GM12878 (cell line): Measurements from ENCODE around the gene ESPL1. TPM values are rescaled to one million over a fixed set of nuclear protein-coding genes. Genes with fewer than 3 reads are reported as not detected.

Source experiments
- ATAC-seq: fragments of 200-7000 bp; cut with Tn5 transposase; 3 replicates; pipeline ENCODE4 v1.9.1; 2020; ENCODE audit warnings: mild to moderate bottlenecking, moderate library complexity
- BruUV-seq: library from RNA; stranded (reverse); fragments of 400-500 nt; replicated peaks from 2 replicates; lab custom pipeline; 2021; lab: Mats Ljungman, UMichigan
- CTCF ChIA-PET: fragments of 300-600 bp; sonication (Branson Sonifier 250); formaldehyde crosslinking; extraction: SDS; loops from one replicate; lab custom pipeline; 2021; ENCODE audit warnings: inconsistent platforms; lab: Yijun Ruan, JAX
- POLR2A ChIA-PET: fragments of 350-600 bp; formaldehyde crosslinking; extraction: SDS; loops from one replicate; lab custom pipeline; 2021; ENCODE audit warnings: inconsistent platforms; lab: Charles Lee
- RAD21 ChIA-PET: fragments of 300-600 bp; sonication (Branson Sonifier 250); formaldehyde crosslinking; loops from one replicate; lab custom pipeline; 2023; ENCODE audit warnings: antibody characterized with exemption; ENCODE audit not compliant: unreplicated experiment; lab: Charles Lee
- SMC1A ChIA-PET: fragments of 300-600 bp; sonication (Branson Sonifier 250); formaldehyde crosslinking; loops from one replicate; lab custom pipeline; 2023; ENCODE audit not compliant: unreplicated experiment, uncharacterized antibody; lab: Charles Lee
- DNase-seq: peaks from one replicate; pipeline ENCODE4 v3.0.0-alpha.2; 2011; ENCODE audit warnings: low read depth, low spot score
- FAIRE-seq: peaks from 3 replicates; lab custom pipeline; 2011; peaks lifted over from hg19 to GRCh38; lab: Jason Lieb, UNC
- H2AFZ ChIP-seq: 2 replicates; pipeline ENCODE4 v1.6.0; 2011; ENCODE audit warnings: low read depth, low read length, control low read depth; ENCODE audit not compliant: control insufficient read depth
- H3K27ac ChIP-seq: 2 replicates; pipeline ENCODE4 v1.5.1; 2011; ENCODE audit warnings: control low read depth; ENCODE audit not compliant: control insufficient read depth, insufficient read depth
- H3K27me3 ChIP-seq, 2 experiments: replicated peaks in 1 of 2; 2 replicates each; pipeline versions ENCODE4 v1.6.0 to v1.6.1; 2011; ENCODE audit warnings: low read length in 1 of 2; ENCODE audit not compliant: control insufficient read depth in 2 of 2, insufficient read depth in 2 of 2
- H3K36me3 ChIP-seq, 2 experiments: 2 replicates each; pipeline ENCODE4 v1.5.1; 2011; ENCODE audit warnings: low read length in 1 of 2; ENCODE audit not compliant: control insufficient read depth in 2 of 2, insufficient read depth in 2 of 2
- H3K4me1 ChIP-seq: 2 replicates; pipeline ENCODE4 v1.6.1; 2011; ENCODE audit warnings: mild to moderate bottlenecking, low read length, moderate library complexity, mixed read lengths; ENCODE audit not compliant: control insufficient read depth, insufficient read depth
- H3K4me2 ChIP-seq: 2 replicates; pipeline ENCODE4 v1.6.0; 2011; ENCODE audit warnings: control low read depth; ENCODE audit not compliant: control insufficient read depth, insufficient read depth
- H3K4me3 ChIP-seq: fragments of 200-600 bp; sonication (generic); 2 replicates; pipeline ENCODE4 v1.5.1; 2016
- H3K79me2 ChIP-seq: 2 replicates; pipeline ENCODE4 v1.6.0; 2011; ENCODE audit warnings: low read length; ENCODE audit not compliant: control insufficient read depth, insufficient read depth
- H3K9ac ChIP-seq: 2 replicates; pipeline ENCODE4 v1.8.0; 2011; ENCODE audit warnings: low read length, control low read depth, mixed read lengths; ENCODE audit not compliant: control insufficient read depth, insufficient read depth
- H3K9me3 ChIP-seq: replicated peaks from 3 replicates; pipeline ENCODE4 v1.5.1; 2011; ENCODE audit warnings: mild to moderate bottlenecking, low read length; ENCODE audit not compliant: control insufficient read depth, insufficient read depth
- H4K20me1 ChIP-seq: 2 replicates; pipeline ENCODE4 v1.6.0; 2011; ENCODE audit not compliant: control insufficient read depth, insufficient read depth
- LARP7 ChIP-seq: fragments of 450-650 bp; IDR thresholded peaks from 2 replicates; pipeline ENCODE4 v1.6.1; 2017; ENCODE audit warnings: mild to moderate bottlenecking
- MEF2B ChIP-seq: fragments of 450-650 bp; IDR thresholded peaks from 2 replicates; pipeline ENCODE4 v1.6.1; 2018; ENCODE audit warnings: mild to moderate bottlenecking, moderate library complexity; ENCODE audit not compliant: partially characterized antibody, poor library complexity, severe bottlenecking
- MYC ChIP-seq: IDR thresholded peaks from 2 replicates; pipeline ENCODE4 v1.6.1; 2011; ENCODE audit warnings: mild to moderate bottlenecking, low read length, moderate library complexity, inconsistent platforms; ENCODE audit not compliant: insufficient read depth, insufficient replicate concordance, insufficient read length, severe bottlenecking
- RB1 ChIP-seq: fragments of 450-650 bp; formaldehyde crosslinking; IDR thresholded peaks from 2 replicates; pipeline ENCODE4 v1.6.1; 2017; ENCODE audit warnings: mild to moderate bottlenecking, borderline replicate concordance
- SMAD1 ChIP-seq: fragments of 450-650 bp; IDR thresholded peaks from 2 replicates; pipeline ENCODE4 v1.6.1; 2018; ENCODE audit warnings: mild to moderate bottlenecking, low read depth; ENCODE audit not compliant: partially characterized antibody
- WGBS: methylation state at CpG from one replicate; pipeline ENCODE4 v1.1.6; 2016; ENCODE audit warnings: low lambda C conversion rate; ENCODE audit not compliant: insufficient replicate concordance, insufficient coverage; ENCODE audit errors: missing lambda C conversion rate; 5-methylcytosine and 5-hydroxymethylcytosine counted together
- in situ Hi-C: fragments of 300-500 bp; cut with MboI; formaldehyde crosslinking; loops from 9 replicates; pipeline ENCODE4 v1.14.3; 2018; ENCODE audit warnings: mixed read lengths
- intact Hi-C: fragments of 100-400 bp; cut with micrococcal nuclease; formaldehyde crosslinking; loops from one replicate; pipeline ENCODE4 v1.14.2; 2022; ENCODE audit not compliant: unreplicated experiment
- polyA plus RNA-seq, 11 experiments: library from polyadenylated mRNA; depleted of rRNA in 4 of 11; unstranded in 6 of 11; stranded (reverse) in 5 of 11; fragments of >200 nt; fragmentation: Nextera tagmentation in 4 of 11; fragmentation: Illumina TruSeq in 1 of 11; extraction: Ambion mirVana in 4 of 11; extraction: Trizol in 1 of 11; gene quantifications; 1 replicate in 1 of 11; 2 replicates in 10 of 11; pipeline versions ENCODE4 v1.2.1 to v1.2.3, GENCODE V29; 2011 to 2016; ENCODE audit warnings: inconsistent platforms in 2 of 11, missing spikeins in 2 of 11, low read depth in 1 of 11
- total RNA-seq, 4 experiments: library from RNA; depleted of rRNA in 3 of 4; stranded (reverse); fragments of >200 nt in 3 of 4; fragmentation: Illumina TruSeq in 1 of 4; extraction: Trizol in 1 of 4; gene quantifications; 2 replicates each; pipeline versions ENCODE4 v1.2.1 to v1.2.3, GENCODE V29; 2013 to 2021
- TF ChIP-seq, protein P1 (sequence below): fragments of 450-650 bp; formaldehyde crosslinking; IDR thresholded peaks from 2 replicates; pipeline ENCODE4 v1.4.0; 2022; ENCODE audit warnings: mild to moderate bottlenecking, moderate library complexity

ESPL1 gene
- total and polyA plus RNA-seq, 10 of the 15 experiments (the other 5 are each of a cell fraction or from before 2014, with no cell fraction given): 2.1 to 61.9 (median 21.2) TPM

DNA sequence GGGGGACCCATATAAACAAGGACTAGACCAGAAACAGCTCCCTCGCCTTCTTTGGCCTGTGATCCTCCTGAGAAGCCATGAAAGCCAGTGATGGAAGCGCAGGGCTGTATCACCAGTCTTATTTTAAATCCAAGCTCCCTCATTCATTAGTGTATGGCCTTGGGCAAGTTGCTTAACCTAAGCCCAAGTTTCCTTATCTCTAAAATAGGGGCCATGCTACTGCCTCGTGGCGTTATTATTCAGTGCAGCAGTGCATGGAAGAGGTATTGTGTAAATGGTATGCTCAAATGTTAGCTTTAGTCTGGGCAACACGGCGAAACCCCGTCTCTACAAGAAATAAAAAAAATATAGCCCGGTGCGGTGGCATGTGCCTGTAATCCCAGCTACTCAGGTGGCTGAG, 9.9 kb downstream of the ESPL1 start:
- SMC1A ChIA-PET: interaction anchor here (0.6 to 2.2 kb wide), 6 partner anchors 9 to 147 kb away, joined by 3 to 6 read pairs (median 4); partner anchors contain the start of gene MYG1
- Histone ChIP-seq H3K27me3 (no peaks in the 10 kb centered on the region), H3K9ac (no peak overlapping the region), H4K20me1 (no peaks in the 10 kb centered on the region), H3K4me1 (no peaks in the 10 kb centered on the region), H2AFZ (no peak overlapping the region), H3K36me3 (peaks cover 21 to 25% of the 10 kb centered on the region in 2 experiments), H3K4me3 (no peak overlapping the region), H3K79me2 (no peaks in the 10 kb centered on the region), H3K27ac (no peak overlapping the region), H3K4me2 (no peak overlapping the region), H3K9me3 (no peaks in the 10 kb centered on the region)
- in situ Hi-C loops: no loop called here
- RAD21 ChIA-PET: interaction anchor here (1.1 kb wide), 1 partner anchor 118 kb away, joined by 3 read pairs; no protein-coding TSS in a partner anchor
- intact Hi-C loops: no loop called here
- TF ChIP-seq MEF2B (no peak), SMAD1 (no peak), LARP7 (no peak), MYC (no peak), RB1 (no peak)
- TF ChIP-seq, protein P1, sequence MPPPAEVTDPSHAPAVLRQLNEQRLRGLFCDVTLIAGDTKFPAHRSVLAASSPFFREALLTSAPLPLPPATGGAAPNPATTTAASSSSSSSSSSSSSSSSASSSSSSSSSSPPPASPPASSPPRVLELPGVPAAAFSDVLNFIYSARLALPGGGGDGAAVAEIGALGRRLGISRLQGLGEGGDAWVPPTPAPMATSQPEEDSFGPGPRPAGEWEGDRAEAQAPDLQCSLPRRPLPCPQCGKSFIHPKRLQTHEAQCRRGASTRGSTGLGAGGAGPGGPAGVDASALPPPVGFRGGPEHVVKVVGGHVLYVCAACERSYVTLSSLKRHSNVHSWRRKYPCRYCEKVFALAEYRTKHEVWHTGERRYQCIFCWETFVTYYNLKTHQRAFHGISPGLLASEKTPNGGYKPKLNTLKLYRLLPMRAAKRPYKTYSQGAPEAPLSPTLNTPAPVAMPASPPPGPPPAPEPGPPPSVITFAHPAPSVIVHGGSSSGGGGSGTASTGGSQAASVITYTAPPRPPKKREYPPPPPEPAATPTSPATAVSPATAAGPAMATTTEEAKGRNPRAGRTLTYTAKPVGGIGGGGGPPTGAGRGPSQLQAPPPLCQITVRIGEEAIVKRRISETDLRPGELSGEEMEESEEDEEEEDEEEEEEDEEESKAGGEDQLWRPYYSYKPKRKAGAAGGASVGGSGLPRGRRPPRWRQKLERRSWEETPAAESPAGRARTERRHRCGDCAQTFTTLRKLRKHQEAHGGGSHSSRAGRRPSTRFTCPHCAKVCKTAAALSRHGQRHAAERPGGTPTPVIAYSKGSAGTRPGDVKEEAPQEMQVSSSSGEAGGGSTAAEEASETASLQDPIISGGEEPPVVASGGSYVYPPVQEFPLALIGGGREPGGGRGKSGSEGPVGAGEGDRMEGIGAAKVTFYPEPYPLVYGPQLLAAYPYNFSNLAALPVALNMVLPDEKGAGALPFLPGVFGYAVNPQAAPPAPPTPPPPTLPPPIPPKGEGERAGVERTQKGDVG (CRISPR knock-in tag): no peak
- BruUV-seq: no TSS peak
- POLR2A ChIA-PET: no interaction called here
- CTCF ChIA-PET: interaction anchor here (0.6 to 3.5 kb wide), 7 partner anchors 9 to 119 kb away, joined by 3 to 17 read pairs (median 4); no protein-coding TSS in a partner anchor
- FAIRE-seq (no peak), ATAC-seq (no peak), DNase-seq (no peak)
- WGBS: 100% methylated on average over 9 of the region's 9 CpGs
